WTC11 (cell line): ENCODE data around the gene CHRNB2.

Experiments
- ATF3 ChIP-seq: sonication (generic); formaldehyde crosslinking; conservative IDR thresholded peaks from 2 replicates; pipeline ENCODE4 v1.8.1; 2022; ENCODE audit warnings: mild to moderate bottlenecking, missing genetic modification reagents
- CBFB ChIP-seq: sonication (generic); formaldehyde crosslinking; IDR thresholded peaks from 2 replicates; pipeline ENCODE4 v1.8.1; 2022; ENCODE audit warnings: mild to moderate bottlenecking, low read depth, missing genetic modification reagents
- CREB1 ChIP-seq: sonication (generic); formaldehyde crosslinking; IDR thresholded peaks from 2 replicates; pipeline ENCODE4 v1.8.0; 2023; ENCODE audit warnings: mild to moderate bottlenecking, missing genetic modification reagents
- CTCF ChIP-seq: fragments of 200-600 bp; IDR thresholded peaks from 2 replicates; pipeline ENCODE4 v1.8.0; 2022; ENCODE audit warnings: antibody characterized with exemption
- JUN ChIP-seq: sonication (generic); formaldehyde crosslinking; IDR thresholded peaks from 2 replicates; pipeline ENCODE4 v1.8.0; 2023; ENCODE audit warnings: mild to moderate bottlenecking, missing genetic modification reagents
- NR3C1 ChIP-seq: sonication (generic); formaldehyde crosslinking; conservative IDR thresholded peaks from 2 replicates; pipeline ENCODE4 v1.8.1; 2023; ENCODE audit warnings: low read depth, mild to moderate bottlenecking, missing genetic modification reagents
- SMAD4 ChIP-seq: sonication (generic); formaldehyde crosslinking; IDR thresholded peaks from 2 replicates; pipeline ENCODE4 v1.8.0; 2022; ENCODE audit warnings: mild to moderate bottlenecking, missing genetic modification reagents
- TF ChIP-seq, protein P1 (sequence below): sonication (generic); formaldehyde crosslinking; IDR thresholded peaks from 2 replicates; pipeline ENCODE4 v1.8.0; 2022; ENCODE audit warnings: mild to moderate bottlenecking, missing genetic modification reagents

- TF ChIP-seq NR3C1, result no peak
- TF ChIP-seq ATF3, result no peak
- TF ChIP-seq CTCF, result no peak
- TF ChIP-seq JUN (CRISPR knock-in tag), result no peak
- TF ChIP-seq, protein P1, sequence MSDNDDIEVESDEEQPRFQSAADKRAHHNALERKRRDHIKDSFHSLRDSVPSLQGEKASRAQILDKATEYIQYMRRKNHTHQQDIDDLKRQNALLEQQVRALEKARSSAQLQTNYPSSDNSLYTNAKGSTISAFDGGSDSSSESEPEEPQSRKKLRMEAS (CRISPR knock-in tag), result no peak
- TF ChIP-seq CREB1 (CRISPR knock-in tag), result no peak
- TF ChIP-seq SMAD4, result no peak
- TF ChIP-seq CBFB (CRISPR knock-in tag), result no peak
Observed at GRCh38 chr1:154527192-154527591, 40.4 kb upstream of the CHRNB2 start.
